ENCODE results near the gene SYT2.

DNA sequence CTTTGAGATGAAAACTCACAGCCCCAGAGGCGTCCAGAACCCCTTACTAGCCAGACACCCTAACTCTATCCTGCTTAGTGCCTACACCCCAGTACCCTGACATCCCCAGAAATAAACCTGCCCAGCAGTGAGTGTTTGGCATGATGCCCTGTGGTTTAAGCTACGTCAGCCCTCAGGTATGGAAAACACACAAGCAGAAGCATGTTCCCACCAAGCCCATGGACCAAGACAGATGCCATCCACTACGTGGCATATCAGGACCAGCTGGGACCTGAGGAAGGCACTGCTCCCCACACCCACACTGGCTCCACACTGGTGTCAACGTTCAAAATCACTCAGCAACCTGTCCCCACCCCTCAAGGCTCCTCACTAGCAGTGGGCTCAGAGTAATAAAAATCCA lies 116.4 kb downstream of the SYT2 start:
- TF ChIP-seq CTCF (IDR thresholded peaks at IDR 0.05) (no peak), POLR2A (IDR thresholded peaks at IDR 0.05) (no peak)

Measured in Peyer's patch (tissue), 4 donors.